H54 (cell line): ENCODE results near the gene KIZ.

Source experiments
- DNase-seq: peaks from one replicate; pipeline ENCODE4 v3.0.0; 2011; ENCODE audit warnings: low spot score, mixed read lengths; ENCODE audit not compliant: insufficient read length
- FAIRE-seq: peaks from 3 replicates; lab custom pipeline; 2011; peaks lifted over from hg19 to GRCh38; lab: Jason Lieb, UNC
- POLR2A ChIP-seq: IDR thresholded peaks from 2 replicates; pipeline ENCODE4 v1.6.1; 2011; ENCODE audit warnings: low read depth, mild to moderate bottlenecking, low read length

KIZ gene

DNA sequence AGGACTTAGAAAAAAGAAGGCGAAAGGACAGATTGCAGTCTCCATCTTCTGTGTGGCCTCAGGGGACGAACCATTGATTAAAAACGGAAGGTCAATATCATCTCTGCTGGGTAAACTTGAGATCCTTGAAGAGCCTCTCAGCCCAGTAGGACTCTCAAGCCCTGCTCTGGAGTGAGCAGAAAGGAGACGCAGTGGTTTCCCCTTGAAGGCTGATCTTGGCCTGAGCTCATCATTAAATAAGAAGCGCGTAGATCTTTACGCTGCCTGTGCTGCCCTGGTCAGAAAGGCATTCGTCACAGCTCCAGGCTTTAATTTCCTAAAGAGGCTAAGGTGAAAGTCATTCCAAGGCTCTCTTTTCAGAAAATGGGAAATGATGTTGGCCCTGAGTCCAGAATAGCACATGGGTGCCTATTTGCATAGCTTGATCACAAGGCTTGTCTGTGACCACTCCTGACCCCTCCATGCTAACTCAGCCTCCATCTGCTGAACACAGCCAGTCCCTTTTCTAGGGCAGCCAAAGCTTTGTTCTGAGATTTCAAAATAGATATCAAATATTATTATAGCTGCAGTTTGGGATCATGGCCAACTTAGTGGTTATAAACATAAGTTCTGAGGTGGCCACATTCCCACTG lies 148.0 kb downstream of the KIZ start:
- no peak for TF ChIP-seq POLR2A
- no peak for DNase-seq
- no peak for FAIRE-seq

DNA sequence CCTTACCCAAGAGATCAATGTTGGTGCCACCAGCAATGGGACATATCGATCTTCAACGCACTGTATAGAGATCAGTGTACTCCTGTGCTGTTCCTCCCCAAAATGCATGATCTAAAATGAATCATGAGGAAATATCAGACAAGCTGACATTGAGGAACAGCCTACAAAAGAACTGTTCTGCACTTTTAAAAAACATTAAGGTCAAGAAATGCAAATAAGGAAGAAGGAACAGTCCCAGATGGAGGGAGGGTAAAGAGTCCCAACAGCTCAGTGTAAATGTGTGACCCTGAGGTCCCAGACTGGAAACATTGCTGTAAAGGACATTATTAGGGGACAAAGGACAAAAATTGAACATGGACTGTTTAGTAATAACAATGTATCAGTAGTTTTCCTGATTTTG lies 152.9 kb downstream of the KIZ start:
- DNase-seq (no peak), FAIRE-seq (no peak)
- TF ChIP-seq POLR2A: no peak

- DNase-seq: no peak
- no peak for FAIRE-seq
- TF ChIP-seq POLR2A: no peak
Measured at GRCh38 chr20:21279706-21280521, 154.0 kb downstream of the KIZ start.

- TF ChIP-seq POLR2A: no peak
- FAIRE-seq (no peak), DNase-seq (no peak)
Measured at GRCh38 chr20:21280522-21281016, 154.7 kb downstream of the KIZ start.

DNA sequence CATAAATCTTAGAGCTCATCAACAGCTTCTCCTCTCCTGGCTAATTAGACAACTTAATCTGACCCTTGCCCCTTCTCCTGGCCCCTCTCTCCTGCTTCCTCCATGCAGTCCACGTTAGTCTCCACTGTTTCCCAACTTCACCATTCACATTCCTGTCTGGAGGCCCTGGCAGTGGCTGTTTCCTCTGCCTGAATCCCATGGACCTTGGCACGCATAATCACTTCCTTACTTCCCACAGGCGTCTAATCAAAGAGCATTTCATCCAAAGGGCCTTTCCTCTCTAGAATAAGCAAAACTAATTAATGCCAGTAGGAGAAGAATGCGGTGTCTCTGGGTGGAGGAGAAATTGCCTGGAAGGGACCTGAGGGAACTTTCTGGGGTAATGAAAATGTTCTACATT lies 160.9 kb downstream of the KIZ start:
- no peak for DNase-seq
- no peak for TF ChIP-seq POLR2A
- no peak for FAIRE-seq

GRCh38 chr20:21288587-21289370 lies 162.9 kb downstream of the KIZ start:
- no peak for TF ChIP-seq POLR2A
- FAIRE-seq (no peak), DNase-seq (no peak)

GRCh38 chr20:21289651-21290050 lies 163.8 kb downstream of the KIZ start:
- FAIRE-seq (no peak), DNase-seq (no peak)
- TF ChIP-seq POLR2A: no peak

- TF ChIP-seq POLR2A: no peak
- DNase-seq (peak; percentile 53), FAIRE-seq (peak; percentile 57)
Measured at GRCh38 chr20:21291026-21291425, 165.1 kb downstream of the KIZ start.

GRCh38 chr20:21294755-21295154 lies 168.9 kb downstream of the KIZ start:
- no peak for FAIRE-seq
- TF ChIP-seq POLR2A: no peak
- DNase-seq: no peak
